Sigmoid colon (tissue), 7 donors: ENCODE results near the gene SEMA4G. TPM values are rescaled to one million over a fixed set of nuclear protein-coding genes. Genes with fewer than 3 reads are reported as not detected.

ENCODE experiments used
- DNase-seq: peaks from one replicate; pipeline ENCODE4 v3.0.0-alpha.2; 2019
- H3K27ac ChIP-seq, 4 donors: fragments of 200-600 bp; sonication (generic); one replicate each; pipeline ENCODE4 v1.5.1; 2016 to 2019; ENCODE audit warnings: mild to moderate bottlenecking in 1 of 4
- H3K27me3 ChIP-seq, 3 donors: fragments of 200-600 bp; sonication (generic); one replicate each; pipeline ENCODE4 v1.5.1; 2019; ENCODE audit warnings: mild to moderate bottlenecking in 1 of 3
- H3K36me3 ChIP-seq, 4 donors: fragments of 200-600 bp; sonication (generic); one replicate each; pipeline ENCODE4 v1.5.1; 2016 to 2019
- H3K4me1 ChIP-seq, 4 donors: fragments of 200-600 bp; sonication (generic); one replicate each; pipeline ENCODE4 v1.5.1; 2017 to 2019
- H3K4me3 ChIP-seq, 4 donors: fragments of 200-600 bp; sonication (generic); one replicate each; pipeline ENCODE4 v1.5.1; 2017 to 2019; ENCODE audit warnings: mild to moderate bottlenecking in 2 of 4, moderate library complexity in 1 of 4
- H3K9me3 ChIP-seq, 4 donors: fragments of 200-600 bp in 3 of 4; sonication (generic) in 3 of 4; one replicate each; pipeline versions ENCODE4 v1.5.1 to v1.6.1; 2013 to 2019
- CTCF ChIP-seq, 4 experiments: fragments of 450-650 bp in 3 of 4; fragments of 200-600 bp in 1 of 4; IDR thresholded peaks; one replicate each; pipeline ENCODE4 v1.5.1; 2016 to 2019; ENCODE audit warnings: antibody characterized with exemption in 4 of 4, mild to moderate bottlenecking in 3 of 4, moderate library complexity in 2 of 4
- EP300 ChIP-seq, 4 donors: sonication (generic); formaldehyde crosslinking; IDR thresholded peaks; one replicate each; pipeline ENCODE4 v1.6.1; 2017; ENCODE audit warnings: antibody characterized with exemption in 4 of 4
- POLR2A ChIP-seq, 2 donors: fragments of 450-650 bp; IDR thresholded peaks; one replicate each; pipeline ENCODE4 v1.6.1; 2016; ENCODE audit warnings: antibody characterized with exemption in 2 of 2, mild to moderate bottlenecking in 2 of 2, moderate library complexity in 2 of 2
- POLR2AphosphoS5 ChIP-seq, 4 donors: sonication (generic); formaldehyde crosslinking; IDR thresholded peaks; one replicate each; pipeline ENCODE4 v1.6.1; 2017; ENCODE audit warnings: antibody characterized with exemption in 4 of 4
- WGBS, 2 donors: extraction: QIAGEN DNeasy Blood & Tissue Kit; methylation state at CpG; one replicate each; pipeline ENCODE4 v1.1.7; 2013; 5-methylcytosine and 5-hydroxymethylcytosine counted together
- intact Hi-C: fragments of 100-400 bp; cut with DNase I; formaldehyde crosslinking; loops from one replicate; pipeline ENCODE4 v1.15.1; 2023
- polyA plus RNA-seq, 3 donors: library from polyadenylated mRNA; stranded (reverse); fragments of 200-250 nt; gene quantifications; one replicate each; pipeline ENCODE4 v1.2.3, GENCODE V29; 2013
- total RNA-seq, 4 donors: library from RNA; depleted of rRNA; stranded (reverse); fragments of >200 nt; gene quantifications; one replicate each; pipeline ENCODE4 v1.1.0, GENCODE V29; 2016
- donor health status: healthy with polysubstance abuse.
- donor health status: Bipolar disorder and iron deficiency.
- donor health status: healthy.

Gene SEMA4G
- total and polyA plus RNA-seq, 7 donors, result 0.49 to 65.8 (median 2.2) TPM

GRCh38 chr10:101012525-101013364 lies 43.4 kb downstream of the SEMA4G start:
- Histone ChIP-seq H3K9me3 (no peaks in the 10 kb centered on the region), H3K4me1 (peaks cover 0 to 36% (median 34%) of the 10 kb centered on the region in 4 donors), H3K36me3 (no peaks in the 10 kb centered on the region), H3K27me3 (peaks cover 0 to 7% (median 6%) of the 10 kb centered on the region in 3 donors), H3K4me3 (no peak overlapping the region), H3K27ac (peak overlapping the region; percentile 51 to 70 (median 60))
- TF ChIP-seq EP300 (IDR thresholded peaks at IDR 0.05) (no peak), POLR2A (IDR thresholded peaks at IDR 0.05) (no peak), POLR2AphosphoS5 (IDR thresholded peaks at IDR 0.05) (peak in 3 of 4 donors; percentile 40 to 52 (median 48)), CTCF (IDR thresholded peaks at IDR 0.05) (peak; percentile 76 to 98 (median 88))
- peak; percentile 95 for DNase-seq
- WGBS, 2 donors, result 15 to 23% methylated on average over 14 of the region's 14 CpGs
- intact Hi-C loops, result loop anchor here (1.0 to 2.0 kb wide), 3 partner anchors 13 to 44 kb away; partner anchors contain the start of genes LZTS2 and SEMA4G

GRCh38 chr10:101013365-101013825 lies 44.1 kb downstream of the SEMA4G start:
- intact Hi-C loops, result loop anchor here (1.0 to 2.0 kb wide), 2 partner anchors 19 to 45 kb away; partner anchors contain the start of gene SEMA4G
- no peaks in the 10 kb centered on the region for H3K9me3 ChIP-seq
- H3K27ac ChIP-seq, result peak overlapping the region; percentile 51 to 70 (median 60)
- no peak overlapping the region for H3K4me3 ChIP-seq
- TF ChIP-seq EP300 (IDR thresholded peaks at IDR 0.05), result no peak
- no peak for TF ChIP-seq CTCF (IDR thresholded peaks at IDR 0.05)
- no peak for TF ChIP-seq POLR2AphosphoS5 (IDR thresholded peaks at IDR 0.05)
- TF ChIP-seq POLR2A (IDR thresholded peaks at IDR 0.05), result no peak
- WGBS, 2 donors, result 51 to 60% methylated on average over 9 of the region's 9 CpGs
- H3K4me1 ChIP-seq, result peaks cover 0 to 29% (median 27%) of the 10 kb centered on the region in 4 donors
- no peak for DNase-seq
- peaks cover 0 to 9% (median 6%) of the 10 kb centered on the region in 3 donors for H3K27me3 ChIP-seq
- H3K36me3 ChIP-seq, result no peaks in the 10 kb centered on the region

GRCh38 chr10:101014230-101014884 lies 45.1 kb downstream of the SEMA4G start:
- intact Hi-C loops, result no loop called here
- Histone ChIP-seq H3K4me1 (peaks cover 0 to 31% (median 28%) of the 10 kb centered on the region in 4 donors), H3K4me3 (no peak overlapping the region), H3K9me3 (no peaks in the 10 kb centered on the region), H3K27ac (no peak overlapping the region), H3K27me3 (peaks cover 0 to 18% (median 6%) of the 10 kb centered on the region in 3 donors), H3K36me3 (no peaks in the 10 kb centered on the region)
- 15 to 24% methylated on average over 11 of the region's 11 CpGs for WGBS, 2 donors
- TF ChIP-seq POLR2A (IDR thresholded peaks at IDR 0.05) (no peak), POLR2AphosphoS5 (IDR thresholded peaks at IDR 0.05) (no peak), CTCF (IDR thresholded peaks at IDR 0.05) (peak; percentile 78 to 97 (median 94))
- DNase-seq, result peak; percentile 90

- WGBS, 2 donors, result 44 to 46% methylated on average over 7 of the region's 7 CpGs
Measured at GRCh38 chr10:101014966-101015581, 45.8 kb downstream of the SEMA4G start.

More at GRCh38 chr10:101014966-101015581, 45.8 kb downstream of the SEMA4G start:
- Histone ChIP-seq H3K27me3 (peaks cover 0 to 18% (median 6%) of the 10 kb centered on the region in 3 donors), H3K4me3 (no peak overlapping the region), H3K36me3 (no peaks in the 10 kb centered on the region), H3K27ac (no peak overlapping the region), H3K9me3 (no peaks in the 10 kb centered on the region), H3K4me1 (peaks cover 0 to 31% (median 28%) of the 10 kb centered on the region in 4 donors)
- no peak for DNase-seq
- TF ChIP-seq POLR2AphosphoS5 (IDR thresholded peaks at IDR 0.05) (no peak), POLR2A (IDR thresholded peaks at IDR 0.05) (no peak), EP300 (IDR thresholded peaks at IDR 0.05) (no peak), CTCF (IDR thresholded peaks at IDR 0.05) (no peak)
- intact Hi-C loops, result no loop called here
